ENCODE results near the gene CENPV. TPM values are rescaled to one million over a fixed set of nuclear protein-coding genes. Genes with fewer than 3 reads are reported as not detected.
A peak's percentile ranks its signal among the peaks of the same experiment; 100 is the strongest.

The CENPV gene
- 30.7 and 33.5 TPM in 2 replicates for total RNA-seq (2013; cell fraction: nucleolus; rRNA removed)
- total RNA-seq (2014; rRNA removed) (84.2 and 93.2 TPM in 2 replicates), total RNA-seq (2014; rRNA removed; fragmentation: Illumina TruSeq; extraction: Trizol) (87.5 and 90.7 TPM in 2 replicates), total RNA-seq (2021) (94.9 and 98.6 TPM in 2 replicates), polyA plus RNA-seq (2011; rRNA removed) (83.7 and 93.4 TPM in 2 replicates), polyA plus RNA-seq (2014; fragmentation: Illumina TruSeq; extraction: Trizol) (80.1 and 94.1 TPM in 2 replicates), polyA plus RNA-seq (2014; fragmentation: Nextera tagmentation; extraction: Ambion mirVana) (10 to 100 TPM; 22.5 to 68.0 TPM), polyA plus RNA-seq (2014; rRNA removed) (77.5 and 86.0 TPM in 2 replicates), polyA plus RNA-seq (2016; fragmentation: Nextera tagmentation; extraction: Ambion mirVana) (10 to 100 TPM; 70.8 to 72.7 TPM), polyA minus RNA-seq (2011; rRNA and poly(A)+ RNA removed) (41.9 and 43.8 TPM in 2 replicates), Bru-seq, nascent RNA (percentile 69 among the genes with signal in this experiment), BruChase-seq, experiment 1, labeled RNA remaining after a 6-hour chase (percentile 62 among the genes with signal in this experiment), BruChase-seq, experiment 2, labeled RNA remaining after a 2-hour chase (percentile 59 among the genes with signal in this experiment)
- polyA plus RNA-seq (2011; ENCODE audit: low read depth): 55.4 TPM
- 75.3 and 100 TPM in 2 replicates for polyA plus RNA-seq (2011; cell fraction: cytosol; rRNA removed)
- polyA plus RNA-seq (2011; cell fraction: nucleus; rRNA removed): 88.9 and 92.2 TPM in 2 replicates
- polyA plus RNA-seq (2012): 48.3 and 50.3 TPM in 2 replicates
- polyA minus RNA-seq (2011; cell fraction: cytosol; rRNA and poly(A)+ RNA removed): 8.3 and 11.1 TPM in 2 replicates
- 11.2 and 14.4 TPM in 2 replicates for polyA minus RNA-seq (2011; cell fraction: nucleus; rRNA and poly(A)+ RNA removed)
- long read RNA-seq, experiment 1, partial matches to known transcripts: 1 of 7 reads
- long read RNA-seq, experiment 1, other reads (novel, unspliced or antisense): 3 of 7 reads
- long read RNA-seq, experiment 2, partial matches to known transcripts: 3 of 11 reads
- long read RNA-seq, experiment 2, other reads (novel, unspliced or antisense): 5 of 11 reads

DNA sequence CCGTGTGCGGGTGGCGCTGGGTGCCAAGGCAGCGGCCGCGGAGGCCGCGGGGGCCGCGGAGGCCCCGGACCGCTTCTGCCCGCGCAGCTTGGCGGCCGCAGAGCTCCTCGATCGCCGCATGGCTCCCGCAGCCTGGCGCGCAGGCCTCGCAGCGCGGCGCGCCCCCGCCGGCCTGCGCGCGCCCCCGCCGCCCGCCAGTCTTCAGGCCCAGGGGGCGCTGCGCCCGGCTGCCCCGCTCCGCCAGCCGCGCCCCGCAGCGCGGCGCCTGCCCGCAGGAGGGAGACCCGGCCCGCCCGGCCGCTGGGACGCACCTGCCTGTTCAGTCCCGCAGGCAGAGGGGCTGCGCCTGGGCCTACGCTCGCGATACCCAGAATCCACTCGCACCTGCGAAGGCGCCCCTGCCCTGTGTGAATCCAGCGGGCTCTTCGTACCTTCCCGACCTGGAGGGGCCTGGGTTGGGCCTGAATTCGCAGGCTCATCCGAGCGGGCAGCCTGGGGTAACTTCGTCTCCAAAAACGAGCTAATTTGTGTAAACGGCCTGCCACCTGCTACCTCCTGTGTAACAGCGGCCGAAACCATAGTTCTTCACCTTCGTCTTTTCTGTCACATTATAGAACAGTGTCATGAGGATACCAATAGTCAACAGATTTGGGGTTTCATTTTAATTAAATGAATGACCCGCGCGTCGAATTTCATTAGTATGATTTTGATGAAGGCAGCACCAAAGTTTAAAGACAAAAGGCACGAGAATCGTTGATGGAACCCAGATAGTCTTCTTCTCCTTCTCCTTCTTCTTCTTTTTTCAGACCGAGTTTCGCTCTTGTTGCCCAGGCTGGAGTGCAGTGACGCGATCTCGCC, at the start of gene CENPV:
Gene CENPV, minus strand, starts transcription at position 153 of the 858 bp plus-strand sequence. Its CDS starts 33 bp downstream, at position 120.
- WGBS (ENCODE audit: insufficient coverage, insufficient replicate concordance, low lambda C conversion rate, missing lambda C conversion rate): 20% methylated on average over 56 of the region's 83 CpGs
- Histone ChIP-seq H4K20me1 (ENCODE audit: control insufficient read depth, insufficient read depth) (no peaks in the 10 kb centered on the region), H3K4me1 (ENCODE audit: control insufficient read depth, insufficient read depth, low read length) (peaks cover 3% of the 10 kb centered on the region; the same call in 1 of the 2 replicates), H3K9ac (ENCODE audit: control insufficient read depth, insufficient read depth, low read length) (peak within 1 kb of the TSS; percentile 71), H3K4me3 (peak within 1 kb of the TSS; percentile 83), H3K79me2 (ENCODE audit: control insufficient read depth, insufficient read depth, low read length) (peaks cover 23% of the 10 kb centered on the region), H3K36me3 (ENCODE audit: control insufficient read depth in 2 of 2, insufficient read depth in 2 of 2, low read length in 1 of 2) (peaks cover 2 to 4% of the 10 kb centered on the region in 2 experiments; a peak in 1 of 4 replicates), H3K27me3 (replicated peaks in 1 of 2; ENCODE audit: control insufficient read depth in 2 of 2, insufficient read depth in 2 of 2, low read length in 1 of 2) (no peaks in the 10 kb centered on the region), H2AFZ (ENCODE audit: control insufficient read depth, low read depth, low read length) (peak within 1 kb of the TSS; percentile 88), H3K27ac (ENCODE audit: control insufficient read depth, insufficient read depth) (peak within 1 kb of the TSS; percentile 61), H3K4me2 (ENCODE audit: control insufficient read depth, insufficient read depth) (peak within 1 kb of the TSS; percentile 96), H3K9me3 (replicated peaks; ENCODE audit: control insufficient read depth, insufficient read depth, low read length) (no peaks in the 10 kb centered on the region)
- intact Hi-C loops (cut with micrococcal nuclease; ENCODE audit: unreplicated experiment) (loop anchor here (2.0 kb wide), 1 partner anchor 67 kb away; no protein-coding TSS in a partner anchor), in situ Hi-C loops (cut with MboI) (no loop called here)
- ChIA-PET RAD21 (ENCODE audit: unreplicated experiment) (interaction anchor here (0.5 to 3.0 kb wide), 12 partner anchors 10 to 168 kb away, joined by 3 to 15 read pairs (median 4); partner anchors contain the start of gene TRPV2), POLR2A (interaction anchor here (0.5 to 2.0 kb wide), 8 partner anchors 10 to 137 kb away, joined by 3 to 8 read pairs (median 3); no protein-coding TSS in a partner anchor), SMC1A (ENCODE audit: uncharacterized antibody, unreplicated experiment) (interaction anchor here (0.6 to 4.3 kb wide), 3 partner anchors 10 to 124 kb away, joined by 3 to 28 read pairs (median 16); no protein-coding TSS in a partner anchor), CTCF (interaction anchor here (0.7 to 8.2 kb wide), 13 partner anchors 11 to 281 kb away, joined by 3 to 88 read pairs (median 5); partner anchors contain the start of gene NCOR1)
- no peak for FAIRE-seq
- peak; percentile 75 for ATAC-seq
- BruUV-seq (replicated peaks): no TSS peak
- DNase-seq (ENCODE audit: low read depth, low spot score): no peak
- TF ChIP-seq CHD1 (IDR thresholded peaks at IDR 0.05; ENCODE audit: low read depth, low read length): no peak
- TF ChIP-seq, protein P1, sequence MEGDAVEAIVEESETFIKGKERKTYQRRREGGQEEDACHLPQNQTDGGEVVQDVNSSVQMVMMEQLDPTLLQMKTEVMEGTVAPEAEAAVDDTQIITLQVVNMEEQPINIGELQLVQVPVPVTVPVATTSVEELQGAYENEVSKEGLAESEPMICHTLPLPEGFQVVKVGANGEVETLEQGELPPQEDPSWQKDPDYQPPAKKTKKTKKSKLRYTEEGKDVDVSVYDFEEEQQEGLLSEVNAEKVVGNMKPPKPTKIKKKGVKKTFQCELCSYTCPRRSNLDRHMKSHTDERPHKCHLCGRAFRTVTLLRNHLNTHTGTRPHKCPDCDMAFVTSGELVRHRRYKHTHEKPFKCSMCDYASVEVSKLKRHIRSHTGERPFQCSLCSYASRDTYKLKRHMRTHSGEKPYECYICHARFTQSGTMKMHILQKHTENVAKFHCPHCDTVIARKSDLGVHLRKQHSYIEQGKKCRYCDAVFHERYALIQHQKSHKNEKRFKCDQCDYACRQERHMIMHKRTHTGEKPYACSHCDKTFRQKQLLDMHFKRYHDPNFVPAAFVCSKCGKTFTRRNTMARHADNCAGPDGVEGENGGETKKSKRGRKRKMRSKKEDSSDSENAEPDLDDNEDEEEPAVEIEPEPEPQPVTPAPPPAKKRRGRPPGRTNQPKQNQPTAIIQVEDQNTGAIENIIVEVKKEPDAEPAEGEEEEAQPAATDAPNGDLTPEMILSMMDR (IDR thresholded peaks at IDR 0.05 in 2 of 3, conservative IDR thresholded peaks at IDR 0.05 in 1 of 3; ENCODE audit: control insufficient read depth in 2 of 3, extremely low read depth in 1 of 3, insufficient read depth in 1 of 3, low read depth in 3 of 3, low read length in 3 of 3): peak in 1 of 3 experiments; percentile 36; a peak in 2 of 6 replicates
- TF ChIP-seq, protein P2, sequence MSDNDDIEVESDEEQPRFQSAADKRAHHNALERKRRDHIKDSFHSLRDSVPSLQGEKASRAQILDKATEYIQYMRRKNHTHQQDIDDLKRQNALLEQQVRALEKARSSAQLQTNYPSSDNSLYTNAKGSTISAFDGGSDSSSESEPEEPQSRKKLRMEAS (IDR thresholded peaks at IDR 0.05; ENCODE audit: low read depth, low read length): no peak; the same call in 1 of the 2 replicates
- TF ChIP-seq, protein P3, sequence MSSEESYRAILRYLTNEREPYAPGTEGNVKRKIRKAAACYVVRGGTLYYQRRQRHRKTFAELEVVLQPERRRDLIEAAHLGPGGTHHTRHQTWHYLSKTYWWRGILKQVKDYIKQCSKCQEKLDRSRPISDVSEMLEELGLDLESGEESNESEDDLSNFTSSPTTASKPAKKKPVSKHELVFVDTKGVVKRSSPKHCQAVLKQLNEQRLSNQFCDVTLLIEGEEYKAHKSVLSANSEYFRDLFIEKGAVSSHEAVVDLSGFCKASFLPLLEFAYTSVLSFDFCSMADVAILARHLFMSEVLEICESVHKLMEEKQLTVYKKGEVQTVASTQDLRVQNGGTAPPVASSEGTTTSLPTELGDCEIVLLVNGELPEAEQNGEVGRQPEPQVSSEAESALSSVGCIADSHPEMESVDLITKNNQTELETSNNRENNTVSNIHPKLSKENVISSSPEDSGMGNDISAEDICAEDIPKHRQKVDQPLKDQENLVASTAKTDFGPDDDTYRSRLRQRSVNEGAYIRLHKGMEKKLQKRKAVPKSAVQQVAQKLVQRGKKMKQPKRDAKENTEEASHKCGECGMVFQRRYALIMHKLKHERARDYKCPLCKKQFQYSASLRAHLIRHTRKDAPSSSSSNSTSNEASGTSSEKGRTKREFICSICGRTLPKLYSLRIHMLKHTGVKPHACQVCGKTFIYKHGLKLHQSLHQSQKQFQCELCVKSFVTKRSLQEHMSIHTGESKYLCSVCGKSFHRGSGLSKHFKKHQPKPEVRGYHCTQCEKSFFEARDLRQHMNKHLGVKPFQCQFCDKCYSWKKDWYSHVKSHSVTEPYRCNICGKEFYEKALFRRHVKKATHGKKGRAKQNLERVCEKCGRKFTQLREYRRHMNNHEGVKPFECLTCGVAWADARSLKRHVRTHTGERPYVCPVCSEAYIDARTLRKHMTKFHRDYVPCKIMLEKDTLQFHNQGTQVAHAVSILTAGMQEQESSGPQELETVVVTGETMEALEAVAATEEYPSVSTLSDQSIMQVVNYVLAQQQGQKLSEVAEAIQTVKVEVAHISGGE (CRISPR knock-in tag; IDR thresholded peaks at IDR 0.05): no peak
- TF ChIP-seq SPI1 (IDR thresholded peaks at IDR 0.05; ENCODE audit: borderline replicate concordance, insufficient read depth, low read depth, low read length): no peak
- TF ChIP-seq, protein P4, sequence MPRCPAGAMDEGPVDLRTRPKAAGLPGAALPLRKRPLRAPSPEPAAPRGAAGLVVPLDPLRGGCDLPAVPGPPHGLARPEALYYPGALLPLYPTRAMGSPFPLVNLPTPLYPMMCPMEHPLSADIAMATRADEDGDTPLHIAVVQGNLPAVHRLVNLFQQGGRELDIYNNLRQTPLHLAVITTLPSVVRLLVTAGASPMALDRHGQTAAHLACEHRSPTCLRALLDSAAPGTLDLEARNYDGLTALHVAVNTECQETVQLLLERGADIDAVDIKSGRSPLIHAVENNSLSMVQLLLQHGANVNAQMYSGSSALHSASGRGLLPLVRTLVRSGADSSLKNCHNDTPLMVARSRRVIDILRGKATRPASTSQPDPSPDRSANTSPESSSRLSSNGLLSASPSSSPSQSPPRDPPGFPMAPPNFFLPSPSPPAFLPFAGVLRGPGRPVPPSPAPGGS (IDR thresholded peaks at IDR 0.05; ENCODE audit: borderline replicate concordance, insufficient read depth, low read depth, low read length, poor library complexity, severe bottlenecking): no peak
- peak; percentile 76 for TF ChIP-seq CHD2 (IDR thresholded peaks at IDR 0.05; ENCODE audit: borderline replicate concordance, low read depth, low read length)
- no peak for TF ChIP-seq KLF5 (IDR thresholded peaks at IDR 0.05; ENCODE audit: partially characterized antibody)
- TF ChIP-seq ZNF217 (IDR thresholded peaks at IDR 0.05): peak; percentile 37; the same call in 1 of the 2 replicates
